NCI-H2196 (cell line): ENCODE measurements around the gene SLC7A6.
"Not testable (repeated sequence)": the region's sequence is repeated elsewhere in the genome, so short reads cannot be mapped to it uniquely, and the experiment has no call there.

Experiments
- DNase-seq: peaks from one replicate; lab custom pipeline; 2025; ENCODE audit not compliant: unreplicated experiment; lab: John Stamatoyannopoulos, UW

SLC7A6 gene

GRCh38 chr16:68281368-68282063, 17.2 kb downstream of the SLC7A6 start:
- DNase-seq: no peak

GRCh38 chr16:68282064-68282452, 17.7 kb downstream of the SLC7A6 start:
- DNase-seq: no peak

- DNase-seq: no peak
Measured at GRCh38 chr16:68283346-68283745, 19.0 kb downstream of the SLC7A6 start.

GRCh38 chr16:68283801-68284598, 19.7 kb downstream of the SLC7A6 start:
- no peak for DNase-seq

- DNase-seq: no peak
Measured at GRCh38 chr16:68284847-68285246, 20.5 kb downstream of the SLC7A6 start.

GRCh38 chr16:68285683-68286082, 21.4 kb downstream of the SLC7A6 start:
- no peak for DNase-seq

- no peak for DNase-seq
Measured at GRCh38 chr16:68286153-68287074, 22.1 kb downstream of the SLC7A6 start.

- DNase-seq: peak; percentile 21
Measured at GRCh38 chr16:68287276-68288251, 23.2 kb downstream of the SLC7A6 start.

- DNase-seq: no peak
Measured at GRCh38 chr16:68288252-68288650, 23.9 kb downstream of the SLC7A6 start.

- not testable (repeated sequence) for DNase-seq
Measured at GRCh38 chr16:68288796-68289195, 24.5 kb downstream of the SLC7A6 start.

GRCh38 chr16:68289202-68289601, 24.9 kb downstream of the SLC7A6 start:
- no peak for DNase-seq

- no peak for DNase-seq
Measured at GRCh38 chr16:68289621-68290329, 25.4 kb downstream of the SLC7A6 start.

GRCh38 chr16:68290450-68290849, 26.1 kb downstream of the SLC7A6 start:
- no peak for DNase-seq

- DNase-seq: no peak
Measured at GRCh38 chr16:68291227-68291626, 26.9 kb downstream of the SLC7A6 start.

GRCh38 chr16:68292425-68292824, 28.1 kb downstream of the SLC7A6 start:
- no peak for DNase-seq

GRCh38 chr16:68296291-68296690, 32.0 kb downstream of the SLC7A6 start:
- no peak for DNase-seq

- DNase-seq: no peak
Measured at GRCh38 chr16:68296693-68297092, 32.4 kb downstream of the SLC7A6 start.

GRCh38 chr16:68297908-68298307, 33.6 kb downstream of the SLC7A6 start:
- peak; percentile 7 for DNase-seq

GRCh38 chr16:68298312-68298711, 34.0 kb downstream of the SLC7A6 start:
- DNase-seq: no peak
